K562 (cell line): ENCODE measurements around the gene ARFGAP3. TPM values are rescaled to one million over a fixed set of nuclear protein-coding genes. Genes with fewer than 3 reads are reported as not detected.

Source experiments
- ATAC-seq: fragments of 200-7000 bp; cut with Tn5 transposase; 3 replicates; pipeline ENCODE4 v1.9.1; 2020; ENCODE audit warnings: moderate library complexity
- BruUV-seq: library from RNA; stranded (reverse); fragments of 400-500 nt; replicated peaks from 2 replicates; lab custom pipeline; 2021; lab: Mats Ljungman, UMichigan
- CTCF ChIA-PET: fragments of 300-600 bp; formaldehyde crosslinking; extraction: SDS; loops from one replicate; lab custom pipeline; 2021; ENCODE audit warnings: low intra/inter-chr PET ratio; lab: Yijun Ruan, JAX
- POLR2A ChIA-PET: fragments of 300-600, 350-650 bp; sonication (Branson Sonifier 250); formaldehyde crosslinking; extraction: SDS; loops from one replicate; lab custom pipeline; 2021; ENCODE audit warnings: antibody characterized with exemption, inconsistent platforms; lab: Yijun Ruan, JAX
- DNase-seq, 4 experiments: peaks; one replicate each; pipeline versions ENCODE4 v3.0.0 to v3.0.0-alpha.2; 2011 to 2018; ENCODE audit warnings: low spot score in 3 of 4, mixed read lengths in 3 of 4; ENCODE audit errors: extremely low read depth in 1 of 4
- FAIRE-seq: peaks from 2 replicates; lab custom pipeline; 2011; peaks lifted over from hg19 to GRCh38; lab: Jason Lieb, UNC
- H2AFZ ChIP-seq: 2 replicates; pipeline ENCODE4 v1.6.0; 2011; ENCODE audit warnings: low read depth, low read length, control low read depth, inconsistent platforms
- H3K27ac ChIP-seq: fragments of 200-600 bp; 3 replicates; pipeline ENCODE4 v1.8.0; 2011; ENCODE audit warnings: low read depth, mild to moderate bottlenecking, control low read depth, inconsistent platforms, low read length, moderate library complexity, mixed read lengths; ENCODE audit errors: extremely low read depth
- H3K27me3 ChIP-seq, 2 experiments: fragments of 300-600 bp in 1 of 2; 2 replicates in 1 of 2; 3 replicates in 1 of 2; pipeline versions ENCODE4 v1.6.0 to v1.8.0; 2011; ENCODE audit warnings: inconsistent platforms in 2 of 2, low read length in 2 of 2, mild to moderate bottlenecking in 1 of 2, mixed read lengths in 1 of 2, moderate library complexity in 1 of 2; ENCODE audit not compliant: control insufficient read depth in 2 of 2, insufficient read depth in 2 of 2
- H3K36me3 ChIP-seq: fragments of 300-600 bp; 3 replicates; pipeline ENCODE4 v1.8.0; 2011; ENCODE audit warnings: mild to moderate bottlenecking, low read length, inconsistent platforms; ENCODE audit not compliant: control insufficient read depth, insufficient read depth
- H3K4me1 ChIP-seq, 2 experiments: fragments of 200-600 bp in 1 of 2; replicated peaks in 1 of 2; 2 replicates in 1 of 2; 3 replicates in 1 of 2; pipeline versions ENCODE4 v1.5.1 to v1.8.0; 2011; ENCODE audit warnings: inconsistent platforms in 2 of 2, low read length in 2 of 2, mild to moderate bottlenecking in 1 of 2, mixed read lengths in 1 of 2, moderate library complexity in 1 of 2; ENCODE audit not compliant: control insufficient read depth in 2 of 2, insufficient read depth in 2 of 2
- H3K4me2 ChIP-seq: 2 replicates; pipeline ENCODE4 v1.6.1; 2011; ENCODE audit warnings: low read length, control low read depth, inconsistent platforms, mixed read lengths; ENCODE audit not compliant: insufficient read depth
- H3K4me3 ChIP-seq: fragments of 200-600 bp; sonication (generic), shearing (Covaris generic); 2 replicates; pipeline ENCODE4 v1.5.1; 2016; ENCODE audit warnings: control low read depth, inconsistent platforms
- H3K79me2 ChIP-seq: fragments of 200-600 bp; 3 replicates; pipeline ENCODE4 v1.8.0; 2011; ENCODE audit warnings: low read length, inconsistent platforms; ENCODE audit not compliant: control insufficient read depth, insufficient read depth
- H3K9ac ChIP-seq, 2 experiments: 2 replicates each; pipeline versions ENCODE4 v1.6.0 to v1.6.1; 2011; ENCODE audit warnings: low read depth in 2 of 2, low read length in 2 of 2, control low read depth in 1 of 2, inconsistent platforms in 1 of 2, mild to moderate bottlenecking in 1 of 2, mixed read lengths in 1 of 2; ENCODE audit not compliant: insufficient read depth in 1 of 2
- H3K9me1 ChIP-seq: one replicate; pipeline ENCODE4 v1.6.0; 2011; ENCODE audit warnings: inconsistent platforms, mild to moderate bottlenecking, low read length, moderate library complexity; ENCODE audit not compliant: control insufficient read depth, insufficient read depth
- H3K9me3 ChIP-seq: replicated peaks from 2 replicates; pipeline ENCODE4 v1.5.1; 2011; ENCODE audit warnings: low read depth, low read length, inconsistent platforms; ENCODE audit not compliant: control insufficient read depth, insufficient read depth
- H4K20me1 ChIP-seq: replicated peaks from 2 replicates; pipeline ENCODE4 v1.6.1; 2011; ENCODE audit warnings: low read length, inconsistent platforms, mixed read lengths; ENCODE audit not compliant: control insufficient read depth, insufficient read depth
- ATF3 ChIP-seq, 2 experiments: fragments of 450-650 bp in 1 of 2; sonication (generic) in 1 of 2; formaldehyde crosslinking in 1 of 2; IDR thresholded peaks in 1 of 2; conservative IDR thresholded peaks in 1 of 2; 2 replicates each; pipeline versions ENCODE4 v1.6.1 to v1.8.1; 2016 to 2023; ENCODE audit warnings: mild to moderate bottlenecking in 2 of 2, moderate library complexity in 2 of 2, inconsistent platforms in 1 of 2, missing genetic modification reagents in 1 of 2
- ATF7 ChIP-seq: fragments of 450-650 bp; IDR thresholded peaks from 2 replicates; pipeline ENCODE4 v1.7.1; 2014; ENCODE audit warnings: mild to moderate bottlenecking, moderate library complexity
- CREB1 ChIP-seq, 2 experiments: sonication (generic) in 1 of 2; formaldehyde crosslinking in 1 of 2; IDR thresholded peaks; 2 replicates each; pipeline versions ENCODE4 v1.6.1 to v1.8.0; 2012 to 2022; ENCODE audit warnings: inconsistent platforms in 1 of 2, mild to moderate bottlenecking in 1 of 2, missing genetic modification reagents in 1 of 2, moderate library complexity in 1 of 2
- DNMT1 ChIP-seq: fragments of 450-650 bp; IDR thresholded peaks from 2 replicates; pipeline ENCODE4 v1.6.1; 2016; ENCODE audit warnings: antibody characterized with exemption, mild to moderate bottlenecking
- FOS ChIP-seq: IDR thresholded peaks from 3 replicates; pipeline ENCODE4 v1.6.1; 2011; ENCODE audit not compliant: insufficient read length; ENCODE audit errors: extremely low read depth
- FOXJ3 ChIP-seq: sonication (generic); formaldehyde crosslinking; IDR thresholded peaks from 2 replicates; pipeline ENCODE4 v1.4.0; 2020; ENCODE audit warnings: mild to moderate bottlenecking, missing genetic modification reagents
- RNF219 ChIP-seq: fragments of 250-450 bp; sonication (Bioruptor Pico); IDR thresholded peaks from 2 replicates; pipeline ENCODE4 v1.5.0; 2022; ENCODE audit warnings: mild to moderate bottlenecking
- SMAD2 ChIP-seq: fragments of 150-350 bp; IDR thresholded peaks from 2 replicates; pipeline ENCODE4 v1.6.1; 2014; ENCODE audit warnings: low read depth, mild to moderate bottlenecking, low read length
- SNIP1 ChIP-seq: fragments of 450-650 bp; IDR thresholded peaks from 2 replicates; pipeline ENCODE4 v1.7.1; 2017; ENCODE audit warnings: low read depth, mild to moderate bottlenecking
- ZFP1 ChIP-seq: fragments of 450-650 bp; formaldehyde crosslinking; IDR thresholded peaks from 2 replicates; pipeline ENCODE4 v1.4.0; 2020; ENCODE audit warnings: mild to moderate bottlenecking, mixed read lengths
- ZNF436 ChIP-seq: fragments of 250-450, 450-650 bp; sonication (Bioruptor Pico); formaldehyde crosslinking; IDR thresholded peaks from 2 replicates; pipeline ENCODE4 v1.7.0; 2020; ENCODE audit warnings: mild to moderate bottlenecking
- WGBS: fragments of 100-300 bp; shearing (Covaris generic); methylation state at CpG from one replicate; pipeline ENCODE4 v1.1.6; 2016; ENCODE audit warnings: low coverage, mixed read lengths; ENCODE audit not compliant: insufficient coverage; ENCODE audit errors: missing lambda C conversion rate; 5-methylcytosine and 5-hydroxymethylcytosine counted together
- in situ Hi-C: fragments of 300-500 bp; cut with MboI; formaldehyde crosslinking; loops from 4 replicates; pipeline ENCODE4 v1.15.0; 2018; ENCODE audit warnings: inconsistent platforms, mixed read lengths
- intact Hi-C: fragments of 100-400 bp; cut with micrococcal nuclease; formaldehyde crosslinking; loops from 2 replicates; pipeline ENCODE4 v1.14.2; 2022
- polyA plus RNA-seq, 8 experiments: library from polyadenylated mRNA; depleted of rRNA in 4 of 8; stranded (reverse) in 5 of 8; unstranded in 3 of 8; fragments of >200 nt; fragmentation: Nextera tagmentation in 2 of 8; fragmentation: Illumina TruSeq in 1 of 8; extraction: Ambion mirVana in 2 of 8; extraction: Trizol in 1 of 8; gene quantifications; 2 replicates each; pipeline versions ENCODE4 v1.2.1 to v1.2.3, GENCODE V29; 2011 to 2014; ENCODE audit warnings: inconsistent platforms in 1 of 8, missing spikeins in 1 of 8
- total RNA-seq, 7 experiments: library from RNA; depleted of rRNA in 6 of 7; stranded (reverse); fragments of >200 nt in 6 of 7; fragmentation: Illumina TruSeq in 2 of 7; extraction: Trizol in 2 of 7; gene quantifications; 2 replicates each; pipeline versions ENCODE4 v1.2.1 to v1.2.3, GENCODE V29; 2011 to 2021; ENCODE audit warnings: low replicate concordance in 1 of 7

The ARFGAP3 gene
- total and polyA plus RNA-seq, 9 of the 15 experiments (the other 6 are each of a cell fraction or from before 2014, with no cell fraction given), result 14.2 to 31.9 (median 22.7) TPM

DNA sequence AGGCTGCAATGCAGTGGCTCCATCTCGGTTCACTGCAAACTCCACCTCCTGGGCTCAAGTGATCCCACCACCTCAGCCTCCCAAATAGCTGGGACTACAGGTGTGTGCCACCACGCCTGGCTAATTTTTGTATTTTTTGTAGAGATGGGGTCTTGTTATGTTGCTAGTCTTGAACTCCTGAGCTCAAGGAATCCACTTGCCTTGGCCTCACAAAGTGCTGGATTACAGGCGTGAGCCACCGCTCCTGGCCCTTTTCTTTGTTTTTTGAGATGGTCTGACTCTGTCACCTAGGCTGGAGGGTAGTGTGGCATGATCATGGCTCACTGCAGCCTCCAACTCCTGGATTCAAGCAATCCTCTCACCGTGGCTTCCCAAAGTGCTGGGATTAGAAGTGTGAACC lies 21.0 kb downstream of the ARFGAP3 start (continued):
- TF ChIP-seq ZFP1 (CRISPR knock-in tag) (no peak), FOXJ3 (CRISPR knock-in tag) (no peak), DNMT1 (no peak), ATF7 (no peak), SMAD2 (no peak), ZNF436 (no peak), RNF219 (CRISPR knock-in tag) (no peak), CREB1 (IDR thresholded peaks at IDR 0.05) (no peak), CREB1 (CRISPR knock-in tag; IDR thresholded peaks at IDR 0.05) (no peak)

DNA sequence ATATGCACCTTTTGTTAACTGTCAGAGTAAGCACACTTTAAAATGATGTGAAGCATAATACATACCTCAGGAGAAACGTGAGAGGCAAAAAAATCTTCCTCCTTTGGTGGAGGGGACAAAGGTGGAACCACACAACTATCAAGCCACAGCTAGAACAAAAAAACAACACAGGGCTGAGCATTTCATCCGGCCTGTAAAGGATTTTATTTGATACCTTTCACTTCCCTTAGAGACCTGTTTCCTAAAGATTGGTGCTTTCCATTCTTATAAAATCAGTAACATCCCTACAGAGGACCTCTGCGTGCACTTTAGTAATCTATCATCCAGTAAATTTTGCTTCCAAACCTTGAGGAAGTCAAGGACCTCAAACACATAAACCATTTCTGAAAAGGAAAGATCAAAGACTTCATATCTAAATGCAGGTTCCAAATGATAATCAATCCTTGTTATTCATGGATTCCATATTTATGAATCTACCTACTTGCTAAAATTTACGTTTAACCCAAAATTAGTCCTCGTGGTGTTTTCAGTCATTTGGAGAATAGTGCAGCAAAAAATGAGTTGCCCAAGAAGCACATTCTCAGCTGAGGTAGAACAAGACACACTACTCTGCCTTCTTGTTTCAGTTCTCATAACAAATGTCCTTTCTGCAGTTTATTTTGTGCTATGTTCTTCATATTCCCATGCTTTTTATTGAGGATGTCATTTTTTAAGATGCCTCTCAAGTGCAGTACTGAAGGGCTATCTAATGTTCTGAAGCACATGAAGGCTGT lies 22.7 kb downstream of the ARFGAP3 start:
- no TSS peak for BruUV-seq
- H3K9ac ChIP-seq, result no peak overlapping the region
- no peaks in the 10 kb centered on the region for H3K9me3 ChIP-seq
- no peak for ATAC-seq
- intact Hi-C loops, result no loop called here
- no peak overlapping the region for H3K4me3 ChIP-seq
- no peak for FAIRE-seq
- no peak for TF ChIP-seq FOS
- no peak for TF ChIP-seq ATF3 (IDR thresholded peaks at IDR 0.05)
- no peak for TF ChIP-seq ATF3 (CRISPR knock-in tag; conservative IDR thresholded peaks at IDR 0.05)
- TF ChIP-seq SNIP1, result no peak
- no peak overlapping the region for H3K27ac ChIP-seq
- ChIA-PET CTCF (no interaction called here), POLR2A (interaction anchor here (0.9 kb wide), 1 partner anchor 488 kb away, joined by 3 read pairs; no protein-coding TSS in a partner anchor)
- H4K20me1 ChIP-seq, result no peaks in the 10 kb centered on the region
- no peaks in the 10 kb centered on the region for H3K4me1 ChIP-seq
- in situ Hi-C loops, result no loop called here
- H3K9me1 ChIP-seq, result no peaks in the 10 kb centered on the region
- 40% methylated on average over 5 of the region's 5 CpGs for WGBS
- H3K79me2 ChIP-seq, result no peaks in the 10 kb centered on the region
- H3K27me3 ChIP-seq, result no peaks in the 10 kb centered on the region
- peaks cover 11% of the 10 kb centered on the region; the same call in 2 of the 3 replicates for H3K36me3 ChIP-seq
- DNase-seq, result no peak
- H3K4me2 ChIP-seq, result no peak overlapping the region
- H2AFZ ChIP-seq, result no peak overlapping the region
